IMR-90 (cell line): ENCODE measurements around the gene RGS17. TPM values are rescaled to one million over a fixed set of nuclear protein-coding genes. Genes with fewer than 3 reads are reported as not detected.

Experiments used
- ATAC-seq: fragments of 200-7000 bp; cut with Tn5 transposase; 2 replicates; pipeline ENCODE4 v1.9.1; 2020; ENCODE audit warnings: low read depth, mild to moderate bottlenecking, moderate library complexity
- BruUV-seq: library from RNA; stranded (reverse); fragments of 400-500 nt; replicated peaks from 2 replicates; lab custom pipeline; 2021; lab: Mats Ljungman, UMichigan
- CTCF ChIA-PET: fragments of 300-600 bp; formaldehyde crosslinking; extraction: SDS; loops from one replicate; lab custom pipeline; 2021; ENCODE audit warnings: antibody characterized with exemption; lab: Yijun Ruan, JAX
- POLR2A ChIA-PET: fragments of 300-600 bp; sonication (Branson Sonifier 250); formaldehyde crosslinking; loops from one replicate; lab custom pipeline; 2022; ENCODE audit warnings: antibody characterized with exemption; ENCODE audit not compliant: unreplicated experiment; lab: Charles Lee
- DNase-seq: peaks from one replicate; pipeline ENCODE4 v3.0.0; 2013
- H2AFZ ChIP-seq: replicated peaks from 2 replicates; pipeline ENCODE3; 2013; ENCODE audit warnings: low read length, mild to moderate bottlenecking; ENCODE audit not compliant: poor library complexity
- H2AK5ac ChIP-seq: 2 replicates; pipeline ENCODE4 v1.6.1; 2013; ENCODE audit warnings: low read depth, low read length, inconsistent platforms
- H2AK9ac ChIP-seq: replicated peaks from 2 replicates; pipeline ENCODE3; 2013; ENCODE audit warnings: mild to moderate bottlenecking, low read depth, low read length, moderate library complexity; ENCODE audit not compliant: poor library complexity
- H2BK120ac ChIP-seq: 2 replicates; pipeline ENCODE4 v1.6.1; 2013; ENCODE audit warnings: low read depth, low read length, inconsistent platforms
- H2BK15ac ChIP-seq: 3 replicates; pipeline ENCODE4 v1.6.1; 2013; ENCODE audit warnings: low read depth, low read length, inconsistent platforms
- H2BK20ac ChIP-seq: 2 replicates; pipeline ENCODE4 v1.6.1; 2013; ENCODE audit warnings: low read depth, mild to moderate bottlenecking, inconsistent platforms, low read length, moderate library complexity
- H2BK5ac ChIP-seq: 2 replicates; pipeline ENCODE4 v1.6.1; 2013; ENCODE audit warnings: mild to moderate bottlenecking, low read depth, low read length, inconsistent platforms; ENCODE audit not compliant: poor library complexity, severe bottlenecking
- H3K14ac ChIP-seq: replicated peaks from 2 replicates; pipeline ENCODE4 v1.6.1; 2013; ENCODE audit warnings: low read depth, low read length, inconsistent platforms
- H3K18ac ChIP-seq: 2 replicates; pipeline ENCODE4 v1.6.1; 2013; ENCODE audit warnings: low read depth, low read length, control low read depth
- H3K23ac ChIP-seq: 2 replicates; pipeline ENCODE4 v1.6.1; 2013; ENCODE audit warnings: low read depth, low read length, inconsistent platforms
- H3K27ac ChIP-seq: 2 replicates; pipeline ENCODE4 v1.5.1; 2013; ENCODE audit warnings: mild to moderate bottlenecking, control low read depth, low read length; ENCODE audit not compliant: insufficient read depth
- H3K27me3 ChIP-seq: 2 replicates; pipeline ENCODE4 v1.6.1; 2013; ENCODE audit warnings: low read length; ENCODE audit not compliant: control insufficient read depth, insufficient read depth
- H3K36me3 ChIP-seq: 2 replicates; pipeline ENCODE4 v1.6.1; 2013; ENCODE audit warnings: low read length, mixed read lengths; ENCODE audit not compliant: control insufficient read depth, insufficient read depth
- H3K4ac ChIP-seq: 2 replicates; pipeline ENCODE4 v1.6.1; 2013; ENCODE audit warnings: low read depth, low read length, inconsistent platforms
- H3K4me1 ChIP-seq: 2 replicates; pipeline ENCODE4 v1.6.1; 2013; ENCODE audit warnings: low read length, mixed read lengths; ENCODE audit not compliant: control insufficient read depth, insufficient read depth
- H3K4me2 ChIP-seq: 2 replicates; pipeline ENCODE4 v1.6.1; 2013; ENCODE audit warnings: low read depth, mild to moderate bottlenecking, control low read depth, low read length, moderate library complexity
- H3K4me3 ChIP-seq: 2 replicates; pipeline ENCODE4 v1.5.1; 2013; ENCODE audit warnings: low read depth, mild to moderate bottlenecking, control low read depth, low read length, moderate library complexity; ENCODE audit not compliant: insufficient read depth
- H3K56ac ChIP-seq: 2 replicates; pipeline ENCODE4 v1.6.1; 2013; ENCODE audit warnings: low read length, inconsistent platforms; ENCODE audit not compliant: insufficient read depth; ENCODE audit errors: extremely low read depth
- H3K79me1 ChIP-seq, 2 experiments: 2 replicates each; pipeline ENCODE4 v1.6.1; 2013; ENCODE audit warnings: low read length in 2 of 2, inconsistent platforms in 1 of 2, low read depth in 1 of 2
- H3K9ac ChIP-seq: 2 replicates; pipeline ENCODE4 v1.6.1; 2013; ENCODE audit warnings: low read depth, low read length, control low read depth
- H3K9me1 ChIP-seq: 2 replicates; pipeline ENCODE4 v1.6.1; 2013; ENCODE audit warnings: low read length, inconsistent platforms; ENCODE audit not compliant: insufficient read depth
- H3K9me3 ChIP-seq: 2 replicates; pipeline ENCODE4 v1.6.1; 2013; ENCODE audit warnings: low read length; ENCODE audit not compliant: control insufficient read depth, insufficient read depth
- H4K20me1 ChIP-seq: 2 replicates; pipeline ENCODE4 v1.6.1; 2013; ENCODE audit warnings: low read length, inconsistent platforms; ENCODE audit not compliant: insufficient read depth
- H4K5ac ChIP-seq: 2 replicates; pipeline ENCODE4 v1.6.1; 2013; ENCODE audit warnings: mild to moderate bottlenecking, low read depth, low read length, control low read depth
- H4K8ac ChIP-seq, 2 experiments: 2 replicates each; pipeline ENCODE4 v1.6.1; 2013; ENCODE audit warnings: low read depth in 2 of 2, low read length in 2 of 2, control low read depth in 1 of 2, inconsistent platforms in 1 of 2
- H4K91ac ChIP-seq: 2 replicates; pipeline ENCODE4 v1.6.1; 2013; ENCODE audit warnings: low read depth, low read length, inconsistent platforms; ENCODE audit not compliant: insufficient read depth
- CHD1 ChIP-seq: IDR thresholded peaks from 2 replicates; pipeline ENCODE4 v1.6.1; 2012; ENCODE audit warnings: low read depth, low read length, improper control_type of control experiment
- ELK1 ChIP-seq: fragments of 150-350 bp; IDR thresholded peaks from 2 replicates; pipeline ENCODE4 v1.6.1; 2016; ENCODE audit warnings: low read depth, mild to moderate bottlenecking, low read length, moderate library complexity, borderline replicate concordance
- MAFK ChIP-seq: IDR thresholded peaks from 2 replicates; pipeline ENCODE4 v1.6.1; 2012; ENCODE audit warnings: low read depth, low read length, improper control_type of control experiment
- MAZ ChIP-seq: IDR thresholded peaks from 2 replicates; pipeline ENCODE4 v1.6.1; 2012; ENCODE audit warnings: low read depth, mild to moderate bottlenecking, low read length, improper control_type of control experiment, moderate library complexity, borderline replicate concordance
- RCOR1 ChIP-seq: IDR thresholded peaks from 2 replicates; pipeline ENCODE4 v1.6.1; 2012; ENCODE audit warnings: mild to moderate bottlenecking, low read length, improper control_type of control experiment; ENCODE audit not compliant: insufficient replicate concordance
- USF2 ChIP-seq: fragments of 150-350 bp; IDR thresholded peaks from 2 replicates; pipeline ENCODE4 v1.6.1; 2017; ENCODE audit warnings: mild to moderate bottlenecking, antibody characterized with exemption, low read length, low read depth
- dilution Hi-C: fragments of 300-500 bp; cut with HindIII; formaldehyde crosslinking; loops from one replicate; pipeline ENCODE4 v1.14.3; 2018; ENCODE audit warnings: low sequenced_read_pairs; ENCODE audit not compliant: unreplicated experiment
- in situ Hi-C: fragments of 300-500 bp; cut with MboI; formaldehyde crosslinking; loops from 3 replicates; pipeline ENCODE4 v1.14.3; 2019; ENCODE audit warnings: low sequenced_read_pairs, inconsistent platforms, mixed read lengths
- intact Hi-C: fragments of 100-400 bp; cut with micrococcal nuclease; formaldehyde crosslinking; loops from 2 replicates; pipeline ENCODE4 v1.10.0; 2022
- polyA plus RNA-seq, 3 experiments: library from polyadenylated mRNA; depleted of rRNA; stranded (reverse); fragments of >200 nt; gene quantifications; 2 replicates each; pipeline ENCODE4 v1.2.3, GENCODE V29; 2012; ENCODE audit warnings: low replicate concordance in 1 of 3
- total RNA-seq: library from RNA; depleted of rRNA; stranded (reverse); fragments of >200 nt; gene quantifications from 2 replicates; pipeline ENCODE4 v1.2.3, GENCODE V29; 2012

Gene RGS17
- total and polyA plus RNA-seq, 2 of the 4 experiments (the other 2 are of a cell fraction) = 0.75 to 1.4 TPM

- TF ChIP-seq RCOR1 (no peak), ELK1 (no peak), MAFK (no peak), USF2 (no peak), CHD1 (no peak), MAZ (no peak)
- Histone ChIP-seq H2BK5ac (no peak overlapping the region), H3K9me1 (no peaks in the 10 kb centered on the region), H2BK15ac (no peak overlapping the region), H2AFZ (no peak overlapping the region), H2AK5ac (no peak overlapping the region), H3K9me3 (no peaks in the 10 kb centered on the region), H3K18ac (no peak overlapping the region), H3K4ac (no peak overlapping the region), H2BK120ac (no peak overlapping the region), H4K5ac (no peak overlapping the region), H2BK20ac (no peak overlapping the region), H3K27me3 (no peaks in the 10 kb centered on the region), H3K36me3 (no peaks in the 10 kb centered on the region), H2AK9ac (no peak overlapping the region), H4K20me1 (no peaks in the 10 kb centered on the region), H3K27ac (no peak overlapping the region), H3K14ac (no peak overlapping the region), H4K8ac (no peak overlapping the region), H3K79me1 (no peaks in the 10 kb centered on the region), H3K4me1 (peaks cover 8% of the 10 kb centered on the region), H3K56ac (no peak overlapping the region), H4K91ac (no peak overlapping the region), H3K4me2 (no peak overlapping the region), H3K9ac (no peak overlapping the region), H3K23ac (no peak overlapping the region), H3K4me3 (no peak overlapping the region)
- dilution Hi-C loops (no loop called here), in situ Hi-C loops (no loop called here), intact Hi-C loops (no loop called here)
- ChIA-PET CTCF (no interaction called here), POLR2A (no interaction called here)
- DNase-seq = no peak
- peak; percentile 54 for ATAC-seq
- no TSS peak for BruUV-seq
Observed at GRCh38 chr6:153059311-153059710, 71.8 kb downstream of the RGS17 start.
